HepG2 (cell line): Measurements from ENCODE around the gene WDCP. TPM values are rescaled to one million over a fixed set of nuclear protein-coding genes. Genes with fewer than 3 reads are reported as not detected.

Experiments used
- FOXP1 ChIP-seq, 2 experiments: fragments of 450-650 bp in 1 of 2; IDR thresholded peaks; 2 replicates each; pipeline ENCODE4 v1.6.1; 2017 to 2018; ENCODE audit warnings: antibody characterized with exemption in 1 of 2
- HMG20B ChIP-seq: conservative IDR thresholded peaks from 2 replicates; pipeline ENCODE4 v1.6.1; 2016; ENCODE audit warnings: missing genetic modification reagents, missing compliant biosample characterization
- MIXL1 ChIP-seq: IDR thresholded peaks from 2 replicates; pipeline ENCODE4 v1.6.1; 2016
- ZFP36L2 ChIP-seq: sonication (generic); formaldehyde crosslinking; IDR thresholded peaks from 2 replicates; pipeline ENCODE4 v1.4.0; 2020; ENCODE audit warnings: missing genetic modification reagents
- ZNF136 ChIP-seq: sonication (generic); formaldehyde crosslinking; IDR thresholded peaks from 2 replicates; pipeline ENCODE4 v1.8.1; 2022; ENCODE audit warnings: low read depth, mild to moderate bottlenecking, moderate library complexity, missing genetic modification reagents
- ZNF232 ChIP-seq: sonication (generic); formaldehyde crosslinking; IDR thresholded peaks from 2 replicates; pipeline ENCODE4 v1.4.0; 2020; ENCODE audit warnings: missing genetic modification reagents, borderline replicate concordance
- ZNF432 ChIP-seq: sonication (generic); formaldehyde crosslinking; IDR thresholded peaks from 2 replicates; pipeline ENCODE4 v1.5.0; 2020; ENCODE audit warnings: missing genetic modification reagents, mild to moderate bottlenecking, borderline replicate concordance
- ZNF562 ChIP-seq: sonication (generic); formaldehyde crosslinking; IDR thresholded peaks from 2 replicates; pipeline ENCODE4 v1.8.0; 2022; ENCODE audit warnings: missing genetic modification reagents, borderline replicate concordance
- ZNF629 ChIP-seq: sonication (generic); formaldehyde crosslinking; conservative IDR thresholded peaks from 2 replicates; pipeline ENCODE4 v1.5.0; 2020; ENCODE audit warnings: missing genetic modification reagents
- ZNF674 ChIP-seq: sonication (generic); formaldehyde crosslinking; IDR thresholded peaks from 2 replicates; pipeline ENCODE4 v1.5.0; 2020; ENCODE audit warnings: low read depth, mild to moderate bottlenecking, missing genetic modification reagents
- ZNF737 ChIP-seq: sonication (generic); formaldehyde crosslinking; IDR thresholded peaks from 2 replicates; pipeline ENCODE4 v1.5.0; 2020; ENCODE audit warnings: missing genetic modification reagents, mild to moderate bottlenecking, borderline replicate concordance
- polyA plus RNA-seq, 8 experiments: library from polyadenylated mRNA; depleted of rRNA in 3 of 8; stranded (reverse) in 7 of 8; unstranded in 1 of 8; fragments of >200 nt; fragmentation: Illumina TruSeq in 4 of 8; extraction: Trizol in 4 of 8; gene quantifications; 2 replicates each; pipeline versions ENCODE4 v1.2.1 to v1.2.3, GENCODE V29; 2011 to 2016; ENCODE audit warnings: low read depth in 4 of 8, missing spikeins in 1 of 8, mixed read lengths in 1 of 8; ENCODE audit not compliant: insufficient read depth in 1 of 8
- total RNA-seq, 5 experiments: library from RNA; depleted of rRNA; stranded (reverse); fragments of >200 nt; fragmentation: Illumina TruSeq; extraction: Trizol; gene quantifications; 2 replicates each; pipeline ENCODE4 v1.2.3, GENCODE V29; 2016; ENCODE audit warnings: low read depth in 1 of 5
- TF ChIP-seq, protein P1 (sequence below): sonication (generic); formaldehyde crosslinking; IDR thresholded peaks from 2 replicates; pipeline ENCODE4 v1.5.0; 2020; ENCODE audit warnings: mild to moderate bottlenecking, missing genetic modification reagents
- TF ChIP-seq, protein P2 (sequence below): sonication (generic); formaldehyde crosslinking; IDR thresholded peaks from 2 replicates; pipeline ENCODE4 v1.4.0; 2020; ENCODE audit warnings: missing genetic modification reagents
- TF ChIP-seq, protein P3 (sequence below): sonication (generic); formaldehyde crosslinking; IDR thresholded peaks from 2 replicates; pipeline ENCODE4 v1.5.0; 2020; ENCODE audit warnings: missing genetic modification reagents
- TF ChIP-seq, protein P4 (sequence below): sonication (generic); formaldehyde crosslinking; IDR thresholded peaks from 2 replicates; pipeline ENCODE4 v1.5.1; 2020; ENCODE audit warnings: mild to moderate bottlenecking, missing genetic modification reagents, borderline replicate concordance

Gene WDCP
- total and polyA plus RNA-seq, 2 of the 13 experiments (the other 11 are each of a cell fraction or from before 2014, with no cell fraction given), result 17.4 to 22.6 TPM

DNA sequence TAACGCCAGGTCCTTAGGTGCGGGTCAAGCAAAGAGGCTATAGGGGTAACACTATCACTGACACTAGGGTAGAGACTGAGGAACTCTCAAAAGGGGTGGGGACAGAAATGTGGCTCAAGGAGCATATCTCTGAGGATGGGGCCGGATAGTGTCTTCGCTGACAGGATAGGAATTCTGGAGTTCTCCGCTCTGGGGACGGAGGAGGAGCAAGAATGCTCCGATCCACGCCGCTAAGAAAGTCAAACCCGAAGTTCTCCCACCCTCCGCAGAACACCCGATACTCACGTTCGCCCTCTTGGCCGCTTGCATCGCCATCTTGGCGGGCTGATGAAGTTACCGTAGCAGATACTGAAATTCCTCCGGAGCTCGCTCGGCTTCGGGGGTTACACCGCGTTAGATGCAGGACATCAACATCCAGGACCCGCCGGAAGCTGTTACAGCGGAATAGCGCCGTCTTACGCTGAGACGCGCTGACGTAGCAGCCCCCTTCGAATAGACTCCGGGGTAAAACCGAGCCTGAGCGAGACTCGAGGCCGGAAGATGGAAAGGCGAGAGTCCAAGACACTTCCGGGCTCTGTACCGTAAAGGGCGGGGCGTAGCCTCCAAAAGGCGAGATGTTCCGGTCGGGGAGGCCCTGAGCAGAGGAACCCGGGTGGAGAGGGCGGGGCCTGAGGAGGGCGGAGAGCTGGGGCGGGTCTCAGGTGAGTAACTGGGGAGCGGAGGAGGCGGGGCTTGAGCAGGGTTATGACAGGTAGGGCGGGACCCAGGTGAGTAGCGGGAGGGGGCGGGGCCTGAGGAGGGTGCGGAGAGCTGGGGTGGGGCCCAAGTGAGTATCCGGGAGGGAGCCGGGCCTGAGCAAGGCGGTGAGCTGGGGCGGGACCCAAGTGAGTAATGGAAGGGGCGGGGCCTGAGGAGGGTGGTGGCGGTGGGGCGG is 29.0 kb upstream of the WDCP start, which contains the start of gene SF3B6 (continued):
- TF ChIP-seq, protein P1, sequence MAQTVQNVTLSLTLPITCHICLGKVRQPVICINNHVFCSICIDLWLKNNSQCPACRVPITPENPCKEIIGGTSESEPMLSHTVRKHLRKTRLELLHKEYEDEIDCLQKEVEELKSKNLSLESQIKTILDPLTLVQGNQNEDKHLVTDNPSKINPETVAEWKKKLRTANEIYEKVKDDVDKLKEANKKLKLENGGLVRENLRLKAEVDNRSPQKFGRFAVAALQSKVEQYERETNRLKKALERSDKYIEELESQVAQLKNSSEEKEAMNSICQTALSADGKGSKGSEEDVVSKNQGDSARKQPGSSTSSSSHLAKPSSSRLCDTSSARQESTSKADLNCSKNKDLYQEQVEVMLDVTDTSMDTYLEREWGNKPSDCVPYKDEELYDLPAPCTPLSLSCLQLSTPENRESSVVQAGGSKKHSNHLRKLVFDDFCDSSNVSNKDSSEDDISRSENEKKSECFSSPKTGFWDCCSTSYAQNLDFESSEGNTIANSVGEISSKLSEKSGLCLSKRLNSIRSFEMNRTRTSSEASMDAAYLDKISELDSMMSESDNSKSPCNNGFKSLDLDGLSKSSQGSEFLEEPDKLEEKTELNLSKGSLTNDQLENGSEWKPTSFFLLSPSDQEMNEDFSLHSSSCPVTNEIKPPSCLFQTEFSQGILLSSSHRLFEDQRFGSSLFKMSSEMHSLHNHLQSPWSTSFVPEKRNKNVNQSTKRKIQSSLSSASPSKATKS (CRISPR knock-in tag), result peak; percentile 96; the same call in 1 of the 2 replicates
- TF ChIP-seq ZNF674 (CRISPR knock-in tag) (no peak), ZNF136 (CRISPR knock-in tag) (peak; percentile 92; the same call in 1 of the 2 replicates), ZNF232 (CRISPR knock-in tag) (0 out of 2 replicates have a peak, but pooled peaks have one; percentile 73), MIXL1 (CRISPR knock-in tag) (peak; percentile 92), FOXP1 (IDR thresholded peaks at IDR 0.05) (no peak), FOXP1 (CRISPR knock-in tag; IDR thresholded peaks at IDR 0.05) (peak; percentile 73), HMG20B (CRISPR knock-in tag) (no peak; the same call in 1 of the 2 replicates), ZNF432 (no peak), ZNF629 (CRISPR knock-in tag) (peak; percentile 50; the same call in 1 of the 2 replicates), ZNF562 (CRISPR knock-in tag) (no peak), ZFP36L2 (CRISPR knock-in tag) (no peak), ZNF737 (CRISPR knock-in tag) (no peak; the same call in 1 of the 2 replicates)
- TF ChIP-seq, protein P2, sequence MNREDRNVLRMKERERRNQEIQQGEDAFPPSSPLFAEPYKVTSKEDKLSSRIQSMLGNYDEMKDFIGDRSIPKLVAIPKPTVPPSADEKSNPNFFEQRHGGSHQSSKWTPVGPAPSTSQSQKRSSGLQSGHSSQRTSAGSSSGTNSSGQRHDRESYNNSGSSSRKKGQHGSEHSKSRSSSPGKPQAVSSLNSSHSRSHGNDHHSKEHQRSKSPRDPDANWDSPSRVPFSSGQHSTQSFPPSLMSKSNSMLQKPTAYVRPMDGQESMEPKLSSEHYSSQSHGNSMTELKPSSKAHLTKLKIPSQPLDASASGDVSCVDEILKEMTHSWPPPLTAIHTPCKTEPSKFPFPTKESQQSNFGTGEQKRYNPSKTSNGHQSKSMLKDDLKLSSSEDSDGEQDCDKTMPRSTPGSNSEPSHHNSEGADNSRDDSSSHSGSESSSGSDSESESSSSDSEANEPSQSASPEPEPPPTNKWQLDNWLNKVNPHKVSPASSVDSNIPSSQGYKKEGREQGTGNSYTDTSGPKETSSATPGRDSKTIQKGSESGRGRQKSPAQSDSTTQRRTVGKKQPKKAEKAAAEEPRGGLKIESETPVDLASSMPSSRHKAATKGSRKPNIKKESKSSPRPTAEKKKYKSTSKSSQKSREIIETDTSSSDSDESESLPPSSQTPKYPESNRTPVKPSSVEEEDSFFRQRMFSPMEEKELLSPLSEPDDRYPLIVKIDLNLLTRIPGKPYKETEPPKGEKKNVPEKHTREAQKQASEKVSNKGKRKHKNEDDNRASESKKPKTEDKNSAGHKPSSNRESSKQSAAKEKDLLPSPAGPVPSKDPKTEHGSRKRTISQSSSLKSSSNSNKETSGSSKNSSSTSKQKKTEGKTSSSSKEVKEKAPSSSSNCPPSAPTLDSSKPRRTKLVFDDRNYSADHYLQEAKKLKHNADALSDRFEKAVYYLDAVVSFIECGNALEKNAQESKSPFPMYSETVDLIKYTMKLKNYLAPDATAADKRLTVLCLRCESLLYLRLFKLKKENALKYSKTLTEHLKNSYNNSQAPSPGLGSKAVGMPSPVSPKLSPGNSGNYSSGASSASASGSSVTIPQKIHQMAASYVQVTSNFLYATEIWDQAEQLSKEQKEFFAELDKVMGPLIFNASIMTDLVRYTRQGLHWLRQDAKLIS (CRISPR knock-in tag), result 0 out of 2 replicates have a peak, but pooled peaks have one; percentile 67
- TF ChIP-seq, protein P3, sequence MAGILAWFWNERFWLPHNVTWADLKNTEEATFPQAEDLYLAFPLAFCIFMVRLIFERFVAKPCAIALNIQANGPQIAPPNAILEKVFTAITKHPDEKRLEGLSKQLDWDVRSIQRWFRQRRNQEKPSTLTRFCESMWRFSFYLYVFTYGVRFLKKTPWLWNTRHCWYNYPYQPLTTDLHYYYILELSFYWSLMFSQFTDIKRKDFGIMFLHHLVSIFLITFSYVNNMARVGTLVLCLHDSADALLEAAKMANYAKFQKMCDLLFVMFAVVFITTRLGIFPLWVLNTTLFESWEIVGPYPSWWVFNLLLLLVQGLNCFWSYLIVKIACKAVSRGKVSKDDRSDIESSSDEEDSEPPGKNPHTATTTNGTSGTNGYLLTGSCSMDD (CRISPR knock-in tag), result peak; percentile 52; the same call in 1 of the 2 replicates
- TF ChIP-seq, protein P4, sequence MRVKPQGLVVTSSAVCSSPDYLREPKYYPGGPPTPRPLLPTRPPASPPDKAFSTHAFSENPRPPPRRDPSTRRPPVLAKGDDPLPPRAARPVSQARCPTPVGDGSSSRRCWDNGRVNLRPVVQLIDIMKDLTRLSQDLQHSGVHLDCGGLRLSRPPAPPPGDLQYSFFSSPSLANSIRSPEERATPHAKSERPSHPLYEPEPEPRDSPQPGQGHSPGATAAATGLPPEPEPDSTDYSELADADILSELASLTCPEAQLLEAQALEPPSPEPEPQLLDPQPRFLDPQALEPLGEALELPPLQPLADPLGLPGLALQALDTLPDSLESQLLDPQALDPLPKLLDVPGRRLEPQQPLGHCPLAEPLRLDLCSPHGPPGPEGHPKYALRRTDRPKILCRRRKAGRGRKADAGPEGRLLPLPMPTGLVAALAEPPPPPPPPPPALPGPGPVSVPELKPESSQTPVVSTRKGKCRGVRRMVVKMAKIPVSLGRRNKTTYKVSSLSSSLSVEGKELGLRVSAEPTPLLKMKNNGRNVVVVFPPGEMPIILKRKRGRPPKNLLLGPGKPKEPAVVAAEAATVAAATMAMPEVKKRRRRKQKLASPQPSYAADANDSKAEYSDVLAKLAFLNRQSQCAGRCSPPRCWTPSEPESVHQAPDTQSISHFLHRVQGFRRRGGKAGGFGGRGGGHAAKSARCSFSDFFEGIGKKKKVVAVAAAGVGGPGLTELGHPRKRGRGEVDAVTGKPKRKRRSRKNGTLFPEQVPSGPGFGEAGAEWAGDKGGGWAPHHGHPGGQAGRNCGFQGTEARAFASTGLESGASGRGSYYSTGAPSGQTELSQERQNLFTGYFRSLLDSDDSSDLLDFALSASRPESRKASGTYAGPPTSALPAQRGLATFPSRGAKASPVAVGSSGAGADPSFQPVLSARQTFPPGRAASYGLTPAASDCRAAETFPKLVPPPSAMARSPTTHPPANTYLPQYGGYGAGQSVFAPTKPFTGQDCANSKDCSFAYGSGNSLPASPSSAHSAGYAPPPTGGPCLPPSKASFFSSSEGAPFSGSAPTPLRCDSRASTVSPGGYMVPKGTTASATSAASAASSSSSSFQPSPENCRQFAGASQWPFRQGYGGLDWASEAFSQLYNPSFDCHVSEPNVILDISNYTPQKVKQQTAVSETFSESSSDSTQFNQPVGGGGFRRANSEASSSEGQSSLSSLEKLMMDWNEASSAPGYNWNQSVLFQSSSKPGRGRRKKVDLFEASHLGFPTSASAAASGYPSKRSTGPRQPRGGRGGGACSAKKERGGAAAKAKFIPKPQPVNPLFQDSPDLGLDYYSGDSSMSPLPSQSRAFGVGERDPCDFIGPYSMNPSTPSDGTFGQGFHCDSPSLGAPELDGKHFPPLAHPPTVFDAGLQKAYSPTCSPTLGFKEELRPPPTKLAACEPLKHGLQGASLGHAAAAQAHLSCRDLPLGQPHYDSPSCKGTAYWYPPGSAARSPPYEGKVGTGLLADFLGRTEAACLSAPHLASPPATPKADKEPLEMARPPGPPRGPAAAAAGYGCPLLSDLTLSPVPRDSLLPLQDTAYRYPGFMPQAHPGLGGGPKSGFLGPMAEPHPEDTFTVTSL (CRISPR knock-in tag), result no peak; the same call in 1 of the 2 replicates
